ENCODE results near the gene KCNAB1.
A peak's percentile ranks its signal among the peaks of the same experiment; 100 is the strongest.

KCNAB1 gene

DNA sequence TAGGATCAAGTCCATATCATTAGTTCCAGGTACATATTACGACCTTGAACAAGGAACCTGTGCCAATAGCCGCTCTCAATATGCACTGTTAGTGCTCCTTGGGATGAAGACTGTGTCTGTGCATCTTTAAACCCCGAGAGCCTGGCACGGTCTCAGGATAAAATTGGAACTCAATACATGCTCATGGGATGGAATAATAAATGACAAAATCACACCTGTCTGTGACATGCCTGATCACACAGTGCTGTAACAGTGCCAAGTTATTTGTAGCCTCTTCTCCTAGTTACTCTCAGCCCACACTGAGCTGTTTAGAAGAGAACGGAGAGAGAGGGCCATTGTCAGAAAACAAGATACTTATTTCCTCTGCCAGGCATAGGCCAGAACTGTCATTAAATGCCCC is 352.3 kb downstream of the KCNAB1 start:
- DNase-seq, result no peak

DNA sequence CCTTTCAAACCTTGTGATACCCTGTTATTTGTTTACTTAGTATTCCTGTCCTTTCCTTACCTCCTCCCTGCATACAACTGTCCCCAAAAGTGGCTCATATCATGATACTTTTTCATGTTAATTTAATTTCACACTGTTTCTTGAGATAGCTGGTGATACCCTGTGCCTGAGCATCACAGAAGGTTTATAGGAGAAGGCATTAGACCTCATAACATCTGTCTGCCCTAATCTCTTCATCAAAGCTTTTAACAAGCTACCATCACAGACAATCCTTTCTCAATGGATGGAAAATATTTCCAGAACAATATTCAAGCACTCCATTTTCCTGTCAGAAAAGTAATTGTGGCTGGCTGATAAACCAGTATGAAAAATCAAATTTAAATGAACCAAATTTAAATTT is 353.0 kb downstream of the KCNAB1 start:
- DNase-seq, result no peak

DNA sequence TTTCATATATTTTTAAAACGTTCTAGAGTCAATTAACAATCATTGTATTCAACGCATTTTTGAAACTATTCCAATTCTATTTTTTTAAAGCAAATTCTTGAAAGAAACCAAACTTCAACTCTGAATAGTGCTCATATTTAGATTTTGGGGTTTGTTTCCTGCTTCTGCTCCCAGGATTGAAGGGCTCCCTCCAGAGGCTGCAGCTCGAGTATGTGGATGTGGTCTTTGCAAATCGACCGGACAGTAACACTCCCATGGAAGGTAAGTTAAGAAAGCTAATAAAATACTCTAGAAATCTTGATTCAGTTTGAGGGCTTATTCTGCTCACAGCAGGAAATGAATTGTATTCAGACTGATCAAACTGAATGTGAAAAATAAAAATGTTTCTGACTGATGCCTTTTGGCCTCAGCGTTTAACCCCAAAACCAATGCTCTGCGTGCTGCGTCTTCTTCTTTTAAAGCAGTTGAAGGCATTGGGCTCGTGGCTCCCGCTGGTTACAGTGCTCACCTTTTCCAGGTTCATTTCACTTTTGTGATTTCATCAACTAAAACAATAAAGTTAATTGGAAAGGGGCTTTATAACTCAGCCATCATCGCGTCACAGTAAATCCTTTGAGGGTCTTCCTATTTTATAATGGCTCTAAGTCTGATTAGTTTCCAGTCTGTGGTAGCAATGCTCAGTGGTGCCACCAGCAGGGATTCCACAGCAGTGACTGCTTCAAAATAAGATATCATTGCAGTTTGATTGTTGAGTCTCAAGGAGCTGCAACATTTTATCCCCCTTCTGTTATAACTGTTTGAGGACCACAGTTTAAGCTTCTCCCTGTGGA is 354.4 kb downstream of the KCNAB1 start:
- no peak for DNase-seq

DNA sequence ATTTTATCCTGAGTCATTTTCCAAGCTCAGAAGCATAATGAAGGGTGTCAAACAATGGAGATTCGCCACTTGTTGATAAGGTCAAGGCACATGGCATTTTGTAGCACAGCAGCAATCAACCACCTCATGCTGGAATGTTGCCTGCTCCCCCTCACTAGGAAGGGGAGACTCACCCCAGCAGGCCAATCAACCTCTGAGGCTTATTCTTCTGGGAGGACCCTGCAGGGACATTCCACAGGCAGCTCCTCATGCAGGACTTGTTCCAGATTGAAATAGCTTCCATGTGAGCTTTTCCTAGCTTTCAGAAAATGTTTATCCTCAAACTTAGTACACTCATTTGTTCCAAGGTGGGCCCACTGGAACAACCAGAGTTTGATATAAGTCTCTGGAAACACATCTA is 356.9 kb downstream of the KCNAB1 start:
- no peak for DNase-seq

DNA sequence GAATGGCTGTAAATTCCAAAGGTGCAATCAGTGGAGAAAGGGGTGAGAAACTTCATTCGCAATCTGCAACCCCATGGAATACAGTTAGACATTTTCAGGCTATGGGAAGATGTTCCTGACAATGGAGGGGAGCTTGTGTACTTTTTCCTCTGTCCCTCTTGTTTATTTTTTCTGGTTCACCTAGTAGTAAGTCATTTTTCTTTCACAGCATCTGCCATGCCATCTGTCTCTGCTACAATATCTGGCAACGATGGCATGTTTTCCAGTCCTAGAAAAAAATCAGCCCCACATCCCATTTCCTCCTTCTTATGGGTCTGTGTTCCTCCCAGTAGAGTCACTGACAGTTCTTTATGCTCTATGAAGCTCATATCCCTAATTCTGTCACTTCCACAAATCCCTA is 358.5 kb downstream of the KCNAB1 start:
- DNase-seq, result no peak

DNA sequence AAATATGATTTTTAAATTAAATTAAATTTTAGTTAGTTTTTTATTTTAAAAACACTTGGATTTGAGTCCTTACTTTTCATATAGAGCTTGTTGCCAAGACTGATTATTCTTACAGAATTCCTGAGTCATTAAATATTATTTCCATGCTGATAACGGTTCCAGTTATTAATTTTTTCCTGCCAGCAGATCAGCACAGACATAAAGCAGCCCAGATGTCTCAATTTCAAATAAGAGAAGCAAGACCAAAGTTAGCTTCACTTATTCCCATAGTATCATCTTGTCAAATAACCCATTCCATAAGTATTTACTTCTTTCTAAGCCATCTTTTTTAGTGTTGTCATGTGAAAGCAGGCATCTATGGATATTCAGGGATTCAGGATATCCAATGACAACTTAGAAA is 359.2 kb downstream of the KCNAB1 start:
- no peak for DNase-seq

DNA sequence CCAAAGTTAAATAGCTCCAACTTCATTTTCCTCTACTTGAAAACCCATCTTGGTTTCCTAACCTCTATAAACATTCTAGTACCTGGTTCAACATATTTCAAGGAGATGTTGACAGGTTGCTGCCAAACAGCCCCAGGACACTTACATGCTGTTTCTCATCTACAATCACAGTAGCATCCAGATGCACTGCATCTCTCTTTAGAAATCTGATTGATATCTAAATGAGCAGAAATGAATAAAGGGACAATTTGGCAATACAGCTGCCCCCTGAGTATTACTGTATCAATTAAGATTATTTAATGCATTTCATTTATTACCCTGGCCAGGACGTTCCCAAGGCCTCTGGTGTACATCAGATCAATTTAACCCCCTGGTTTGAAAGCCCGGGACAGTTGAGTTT is 360.6 kb downstream of the KCNAB1 start:
- DNase-seq, result no peak

DNA sequence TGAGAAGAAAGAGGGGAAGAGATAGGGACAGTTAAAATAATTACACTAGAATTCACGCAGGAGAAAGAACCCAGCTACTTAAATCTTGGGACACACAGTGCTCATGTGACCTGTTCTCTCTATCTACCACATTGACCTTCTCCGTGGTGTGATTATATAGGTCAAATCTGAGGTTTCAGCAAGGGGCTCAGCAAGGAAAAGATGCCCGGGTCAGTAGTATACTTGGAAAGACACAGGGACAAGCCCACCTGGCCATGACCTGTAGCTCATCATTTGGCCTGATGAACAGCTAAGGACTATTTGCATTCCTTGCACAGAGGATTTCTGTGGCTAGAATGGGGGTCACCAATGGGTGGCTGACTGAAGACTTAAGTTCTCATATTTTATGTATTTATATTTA is 362.6 kb downstream of the KCNAB1 start:
- no peak for DNase-seq

DNA sequence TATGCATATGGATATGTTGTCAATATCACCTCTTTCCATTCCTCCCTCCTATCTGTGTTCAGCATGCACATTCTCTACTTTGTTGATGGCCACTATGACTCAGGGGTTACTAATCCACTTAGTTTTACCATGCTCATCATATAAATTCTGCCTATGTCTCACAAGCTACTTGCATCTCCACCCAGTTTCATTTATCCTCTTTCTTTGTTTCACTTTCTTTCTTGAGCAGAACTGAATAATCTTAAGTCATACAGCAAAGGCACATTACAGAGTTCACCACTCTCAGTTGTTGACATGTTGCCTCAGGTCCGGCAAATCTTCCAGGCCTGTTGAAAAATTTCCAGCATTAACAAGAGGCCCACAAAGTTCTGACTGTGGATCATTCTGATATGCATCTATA is 363.0 kb downstream of the KCNAB1 start:
- DNase-seq, result no peak

DNA sequence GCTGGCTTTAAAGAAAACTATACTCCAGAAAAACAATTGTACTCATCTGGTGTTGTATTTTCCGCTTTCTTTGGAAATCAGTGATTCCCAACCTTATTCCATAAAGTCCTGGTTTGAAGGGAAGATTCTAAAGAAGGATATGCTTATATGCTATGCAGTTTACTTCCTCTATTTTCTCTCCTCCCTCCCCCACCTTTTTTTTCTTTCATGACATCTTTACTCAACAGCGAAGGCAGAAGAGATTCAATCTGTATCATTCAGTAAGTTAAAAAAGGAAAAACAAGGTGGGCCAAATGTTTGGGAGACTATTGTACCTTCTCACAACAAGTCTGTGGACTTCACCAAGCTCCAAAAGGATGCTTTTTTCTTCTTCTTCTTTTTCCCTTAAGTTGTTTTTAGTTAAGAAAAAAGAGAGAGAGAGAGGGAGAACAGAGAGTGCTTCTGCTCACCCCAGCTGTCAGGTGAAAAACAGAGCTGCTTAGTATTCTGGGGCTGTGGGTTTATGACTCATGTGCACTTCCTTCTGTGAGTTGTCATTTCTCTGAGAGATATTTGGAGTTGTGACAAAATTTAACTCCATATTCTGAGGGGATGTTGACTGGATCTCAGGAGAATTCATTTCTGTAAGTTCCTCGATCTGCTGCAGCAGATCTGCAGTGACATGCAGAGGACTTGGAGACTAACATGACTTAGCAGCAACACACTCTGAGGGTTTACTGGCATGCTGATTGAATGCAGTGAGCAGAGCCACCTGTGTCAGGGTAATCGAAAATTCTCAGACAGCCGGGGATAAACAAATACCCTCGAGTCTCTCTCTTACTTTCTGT is 363.8 kb downstream of the KCNAB1 start:
- DNase-seq, result peak; percentile 53

DNA sequence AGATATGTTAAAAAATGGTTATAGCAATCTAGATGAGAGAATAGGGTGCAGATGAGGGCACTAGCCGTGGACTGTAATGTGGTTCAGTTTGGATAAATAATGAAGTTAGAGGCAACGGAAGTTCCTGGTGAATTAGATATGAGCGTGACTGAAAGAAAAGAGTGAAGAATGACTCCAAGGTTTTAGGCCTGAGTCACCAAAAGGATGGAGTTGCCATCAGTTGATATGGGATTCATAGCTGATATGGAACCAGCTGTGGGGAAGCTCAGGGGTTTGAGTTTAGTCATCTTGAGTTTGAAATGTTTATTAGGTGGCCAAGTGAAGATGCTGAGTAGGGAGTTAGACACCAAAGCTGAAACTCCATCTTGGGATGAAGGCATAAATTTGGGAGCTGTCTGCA is 368.4 kb downstream of the KCNAB1 start:
- no peak for DNase-seq

DNA sequence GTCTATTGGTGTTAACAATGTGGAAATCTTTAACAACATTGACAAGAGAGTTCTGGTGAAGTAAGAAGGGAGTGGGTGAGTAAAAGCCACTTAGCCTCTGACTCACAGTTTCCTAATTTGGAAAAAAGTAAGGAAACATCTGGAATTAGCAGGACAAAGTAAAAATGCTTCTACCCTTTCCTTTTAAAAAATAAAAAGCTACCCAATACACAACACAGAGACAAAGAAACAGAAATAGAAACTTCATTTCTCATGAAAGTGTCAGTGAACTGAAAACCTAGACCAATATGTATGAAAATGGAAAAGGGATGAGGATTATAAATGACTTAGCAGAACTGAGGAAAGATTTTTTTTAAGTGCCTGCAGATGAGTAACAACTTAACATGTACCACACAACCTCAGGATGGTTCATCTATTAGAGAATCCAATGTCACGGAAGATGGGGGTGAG is 369.1 kb downstream of the KCNAB1 start:
- DNase-seq, result no peak

DNA sequence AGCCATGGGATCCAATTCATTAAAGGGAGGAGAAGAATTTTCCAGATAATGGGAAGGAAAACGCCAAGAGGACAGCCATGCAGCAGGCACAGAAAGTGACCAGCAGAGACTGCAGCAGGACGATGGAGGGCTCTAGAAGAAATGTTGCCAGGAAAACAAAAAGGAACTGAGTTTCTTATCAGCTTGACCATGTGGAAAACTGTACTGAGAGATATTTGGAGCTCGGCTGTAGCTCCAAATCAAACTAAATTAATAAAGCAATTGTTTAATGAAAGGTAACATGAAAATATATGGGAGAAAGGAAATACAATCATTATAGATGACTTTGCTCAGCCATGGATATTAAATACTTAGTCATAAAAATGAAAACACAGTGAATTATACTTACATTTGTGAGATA is 370.8 kb downstream of the KCNAB1 start:
- DNase-seq, result no peak

DNA sequence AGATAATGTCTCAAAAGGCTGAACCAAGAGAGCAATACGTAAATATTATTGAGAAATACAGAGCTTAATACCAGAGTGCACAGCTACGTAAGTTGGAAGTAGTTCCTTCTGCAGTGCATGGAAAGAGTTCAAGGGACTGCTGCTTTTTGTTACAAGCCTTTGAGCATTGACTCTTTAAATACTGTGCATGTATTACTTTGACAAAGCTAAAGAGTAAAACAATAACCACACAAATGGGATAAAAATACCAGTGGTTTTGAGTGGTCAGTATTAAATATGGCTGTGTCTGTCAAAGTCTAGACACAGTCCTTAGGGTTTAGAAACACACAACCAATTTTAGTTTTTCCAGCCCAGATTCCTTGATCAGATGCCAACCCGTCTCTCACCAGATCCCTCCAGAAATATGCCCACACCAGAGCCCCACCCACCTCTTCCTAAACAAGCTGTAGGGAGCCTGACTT is 372.5 kb downstream of the KCNAB1 start:
- no peak for DNase-seq

DNA sequence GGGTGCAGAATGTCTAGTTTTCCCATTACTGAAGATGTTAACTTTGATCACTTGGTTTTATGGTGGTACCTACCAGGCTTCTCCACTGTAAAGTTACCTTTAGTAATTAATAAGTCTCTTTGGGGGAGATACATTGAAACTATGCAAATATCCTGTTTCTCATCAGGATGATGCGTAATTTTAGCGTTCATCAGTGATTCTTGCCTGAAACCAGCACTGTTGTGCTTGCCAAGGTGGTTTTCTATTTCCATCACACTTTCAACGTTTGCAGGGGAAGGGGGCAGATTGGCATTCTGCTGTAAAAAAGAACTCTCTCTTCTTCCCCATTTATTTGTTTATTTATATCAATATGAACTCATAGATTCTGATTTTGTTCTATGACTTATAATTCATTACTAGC is 373.5 kb downstream of the KCNAB1 start:
- DNase-seq, result no peak

DNA sequence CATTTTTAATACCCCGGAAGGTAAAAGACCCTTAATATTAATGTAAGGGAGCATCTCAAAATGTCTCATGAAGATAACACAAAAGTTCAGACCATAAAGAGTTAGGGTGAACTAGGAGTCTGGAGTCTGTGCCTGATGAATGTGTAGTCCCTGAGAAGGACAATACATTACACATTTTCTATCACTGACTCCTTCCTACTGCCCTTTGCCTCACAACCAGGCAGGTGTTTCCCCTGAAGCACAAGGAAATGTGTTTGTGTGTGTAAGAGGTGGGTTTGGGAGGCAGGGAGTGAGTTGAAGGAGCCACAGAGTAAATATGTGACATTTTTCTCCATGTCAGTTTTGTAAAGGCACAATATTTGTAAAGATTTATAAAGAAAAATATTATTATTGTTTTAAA is 375.4 kb downstream of the KCNAB1 start:
- no peak for DNase-seq

DNA sequence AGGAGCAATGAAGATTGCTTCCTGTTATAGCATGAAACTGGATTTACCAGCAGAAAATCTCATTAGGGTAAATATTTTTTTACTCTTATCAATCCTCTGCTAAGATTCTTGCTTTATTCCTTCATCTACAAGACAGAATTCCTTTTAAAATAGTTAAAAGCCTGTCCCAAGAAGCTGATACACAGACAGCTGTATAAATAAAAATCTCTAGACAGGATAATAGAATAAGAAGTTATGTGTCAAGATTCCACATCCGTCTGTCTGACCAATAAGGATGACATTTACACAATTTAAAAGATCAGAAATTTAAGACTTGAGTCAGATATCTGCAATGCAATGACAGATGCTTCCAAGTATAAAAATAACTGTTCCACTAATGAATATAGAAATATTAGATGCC is 376.9 kb downstream of the KCNAB1 start:
- no peak for DNase-seq

DNA sequence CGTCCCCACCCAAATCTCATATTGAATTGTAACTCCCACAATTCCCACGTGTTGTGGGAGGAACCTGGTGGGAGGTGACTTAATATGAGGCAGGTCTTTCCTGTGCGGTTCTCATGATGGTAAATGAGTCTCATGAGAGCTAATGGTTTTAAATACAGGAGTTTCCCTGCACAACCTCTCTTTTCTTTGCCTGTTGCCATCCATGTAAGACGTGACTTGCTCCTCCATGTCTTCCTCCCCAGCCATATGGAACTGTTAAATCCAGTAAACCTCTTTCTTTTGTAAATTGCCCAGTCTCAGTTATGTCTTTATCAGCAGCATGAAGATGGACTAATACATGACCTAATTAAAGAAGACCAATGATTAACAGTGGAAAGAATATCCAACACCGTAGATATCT is 377.9 kb downstream of the KCNAB1 start:
- no peak for DNase-seq

DNA sequence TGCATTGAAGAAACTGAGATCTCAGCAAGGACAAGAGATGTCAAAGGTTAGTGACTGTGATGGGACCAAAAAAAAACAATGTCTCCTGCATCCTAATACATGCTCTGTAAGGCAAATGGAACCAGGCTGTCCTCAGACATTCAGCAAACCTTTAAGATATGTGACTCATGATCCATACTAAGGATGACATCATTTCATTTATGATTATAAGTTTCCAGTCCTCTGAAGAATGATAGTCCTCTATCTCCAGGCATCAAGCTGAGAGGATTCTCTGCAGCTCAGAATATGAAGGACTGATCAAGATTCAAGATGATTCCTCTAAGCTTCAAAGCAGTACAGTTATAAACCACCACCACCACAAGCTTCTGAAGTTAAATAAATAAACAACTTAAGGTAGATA is 386.9 kb downstream of the KCNAB1 start:
- DNase-seq, result no peak

DNA sequence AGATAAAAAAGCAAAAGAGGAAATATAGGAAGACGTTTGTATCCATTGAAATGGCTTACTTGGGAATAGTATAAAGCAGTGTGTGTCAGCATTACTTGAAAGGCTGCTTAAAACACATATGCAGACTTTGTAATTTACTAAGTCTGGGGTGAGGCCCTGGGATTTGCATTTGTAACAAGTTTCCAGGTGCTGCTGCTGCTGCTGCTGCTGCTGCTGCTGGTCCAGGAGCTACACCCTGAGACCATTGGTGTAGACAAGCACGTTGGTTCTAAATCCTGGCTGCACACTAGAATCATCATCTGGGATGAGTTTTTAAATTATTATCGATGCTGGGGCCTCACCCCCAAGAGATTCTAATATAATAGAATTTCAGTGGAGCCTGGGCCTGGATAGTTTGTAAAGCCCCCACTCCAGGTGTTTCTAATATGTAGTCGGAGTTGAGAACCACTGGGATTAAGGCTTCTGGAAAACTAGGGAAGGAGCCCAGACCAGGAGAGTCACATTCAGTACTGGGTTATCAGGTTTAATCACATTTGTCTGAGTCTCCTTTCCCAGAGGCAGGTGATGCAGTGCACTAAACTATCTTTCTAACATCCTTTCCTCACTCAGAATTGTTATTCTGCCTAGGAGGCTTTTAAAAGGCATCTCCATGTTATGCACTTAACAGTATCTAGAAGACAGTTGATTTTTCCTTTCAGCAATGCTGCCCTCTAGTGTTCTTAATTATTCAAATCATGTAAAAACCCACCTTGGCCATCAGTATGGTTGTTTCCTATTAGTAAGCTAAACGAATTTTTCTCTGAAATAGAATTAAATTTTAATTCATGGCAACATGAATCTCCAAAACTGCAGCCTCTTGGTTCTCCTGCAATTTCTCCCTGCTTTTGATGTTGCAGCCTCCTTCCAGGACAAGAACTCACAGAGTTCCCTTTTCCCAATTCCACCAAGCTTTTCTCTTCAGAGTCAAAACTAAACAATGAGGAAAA is 389.1 kb downstream of the KCNAB1 start:
- no peak for DNase-seq

DNA sequence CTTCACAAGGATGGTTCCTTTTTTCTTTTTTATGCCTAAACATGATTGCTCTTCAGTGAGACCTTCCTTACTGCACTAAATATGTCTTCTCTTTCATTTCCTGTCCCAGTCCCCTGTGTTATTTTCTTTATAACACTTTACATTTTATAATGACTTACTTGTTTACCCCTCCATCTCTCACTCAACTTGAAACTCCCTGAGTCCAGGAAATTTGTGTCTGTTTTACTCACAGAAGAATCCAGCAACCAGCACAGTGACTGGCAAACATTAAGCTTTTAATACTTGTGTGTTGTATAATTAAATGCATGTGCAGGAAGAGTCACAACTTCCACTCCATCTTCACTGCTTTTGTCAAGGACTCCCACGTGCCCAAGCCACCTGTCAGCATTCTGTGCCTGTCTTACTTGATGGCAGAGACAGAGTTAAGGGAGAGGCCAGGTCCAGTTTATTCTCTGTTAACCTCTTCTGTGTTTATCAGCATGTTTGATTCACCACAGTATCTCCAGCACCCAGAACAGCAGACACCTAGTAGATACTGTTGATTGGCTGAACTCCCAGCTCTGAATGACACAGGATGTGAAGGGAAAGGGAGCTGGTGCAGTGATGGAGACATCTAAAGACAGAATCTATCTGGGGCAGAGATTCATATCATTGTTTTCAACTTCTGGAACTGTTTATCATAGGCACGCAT is 391.8 kb downstream of the KCNAB1 start:
- no peak for DNase-seq

DNA sequence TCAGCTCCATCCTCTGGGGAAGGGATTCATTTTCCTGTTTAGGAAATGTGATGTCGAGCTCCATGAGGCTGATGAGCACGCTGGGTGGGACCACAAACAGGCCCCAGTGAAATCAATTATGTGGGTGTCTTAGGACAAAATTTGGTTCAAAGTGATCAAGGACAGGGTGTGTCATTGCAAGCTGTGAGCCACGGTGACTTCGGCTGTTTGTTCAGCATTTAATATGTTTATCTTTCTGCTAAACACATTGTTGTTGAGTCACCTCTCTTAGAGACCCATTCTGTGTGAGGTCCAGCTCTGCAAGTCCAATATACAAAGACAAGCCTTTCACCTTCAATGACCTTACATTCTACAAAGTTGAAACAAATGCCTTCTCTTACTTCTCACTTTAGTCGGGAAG is 393.2 kb downstream of the KCNAB1 start:
- DNase-seq, result no peak
